Type B pancreatic cell (in vitro differentiated cells): ENCODE results near the gene OMA1. TPM values are rescaled to one million over a fixed set of nuclear protein-coding genes. Genes with fewer than 3 reads are reported as not detected.
A peak's percentile ranks its signal among the peaks of the same experiment; 100 is the strongest.

Experiments used
- DNase-seq: peaks from one replicate; pipeline ENCODE4 v3.0.0; 2021; ENCODE audit warnings: mixed read lengths; ENCODE audit not compliant: unreplicated experiment; ENCODE audit errors: extremely low spot score
- H3K27ac Mint-ChIP-seq: 2 replicates; pipeline ENCODE4 v1.8.0; 2021; ENCODE audit warnings: mild to moderate bottlenecking, mixed read lengths
- H3K27me3 Mint-ChIP-seq: 2 replicates; pipeline ENCODE4 v1.8.0; 2021; ENCODE audit warnings: mixed read lengths
- H3K36me3 Mint-ChIP-seq: 2 replicates; pipeline ENCODE4 v1.8.0; 2021; ENCODE audit warnings: mixed read lengths
- H3K4me1 Mint-ChIP-seq: one replicate; pipeline ENCODE4 v1.8.0; 2021; ENCODE audit warnings: mixed read lengths; ENCODE audit not compliant: unreplicated experiment
- H3K4me3 Mint-ChIP-seq: 2 replicates; pipeline ENCODE4 v1.8.0; 2021; ENCODE audit warnings: mild to moderate bottlenecking, mixed read lengths
- H3K9me3 Mint-ChIP-seq: 2 replicates; pipeline ENCODE4 v1.8.0; 2021; ENCODE audit warnings: mixed read lengths
- total RNA-seq: library from RNA; stranded (reverse); gene quantifications from 2 replicates; pipeline ENCODE4 v1.2.1, GENCODE V29; 2021; ENCODE audit warnings: low replicate concordance
- TF ChIP-seq, protein P1 (sequence below): fragments of 200-600 bp; sonication (generic); conservative IDR thresholded peaks from 2 replicates; pipeline ENCODE4 v1.5.0; 2021; ENCODE audit warnings: antibody characterized with exemption, mild to moderate bottlenecking

OMA1 gene
- total RNA-seq, 1 donor from 2014 or later, result 22.4 TPM

DNA sequence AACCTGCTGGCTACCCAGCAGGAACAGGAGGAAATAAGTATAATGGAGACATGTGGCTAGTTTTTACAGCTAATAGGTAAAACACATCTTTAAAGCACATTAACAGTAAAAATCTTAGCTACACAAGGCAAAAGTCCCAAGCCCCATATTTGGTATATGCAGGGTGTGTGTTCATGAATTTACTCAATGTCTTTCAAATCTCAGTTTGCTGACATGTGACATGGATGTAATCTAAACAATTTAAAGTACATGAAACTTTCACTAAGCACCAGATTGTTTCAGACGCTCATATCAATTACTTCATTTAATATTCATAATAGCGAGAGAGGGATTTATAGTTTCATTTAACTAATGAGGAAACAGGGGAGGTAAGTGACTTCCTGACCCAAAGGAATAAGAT lies 26.6 kb upstream of the OMA1 start:
- Mint-ChIP-seq H3K27ac (peak overlapping the region; percentile 99), H3K4me1 (peaks cover 41% of the 10 kb centered on the region), H3K9me3 (peaks cover 5% of the 10 kb centered on the region), H3K4me3 (peak overlapping the region; percentile 84), H3K36me3 (peaks cover 8% of the 10 kb centered on the region), H3K27me3 (peaks cover 20% of the 10 kb centered on the region)
- DNase-seq, result no peak
- TF ChIP-seq, protein P1, sequence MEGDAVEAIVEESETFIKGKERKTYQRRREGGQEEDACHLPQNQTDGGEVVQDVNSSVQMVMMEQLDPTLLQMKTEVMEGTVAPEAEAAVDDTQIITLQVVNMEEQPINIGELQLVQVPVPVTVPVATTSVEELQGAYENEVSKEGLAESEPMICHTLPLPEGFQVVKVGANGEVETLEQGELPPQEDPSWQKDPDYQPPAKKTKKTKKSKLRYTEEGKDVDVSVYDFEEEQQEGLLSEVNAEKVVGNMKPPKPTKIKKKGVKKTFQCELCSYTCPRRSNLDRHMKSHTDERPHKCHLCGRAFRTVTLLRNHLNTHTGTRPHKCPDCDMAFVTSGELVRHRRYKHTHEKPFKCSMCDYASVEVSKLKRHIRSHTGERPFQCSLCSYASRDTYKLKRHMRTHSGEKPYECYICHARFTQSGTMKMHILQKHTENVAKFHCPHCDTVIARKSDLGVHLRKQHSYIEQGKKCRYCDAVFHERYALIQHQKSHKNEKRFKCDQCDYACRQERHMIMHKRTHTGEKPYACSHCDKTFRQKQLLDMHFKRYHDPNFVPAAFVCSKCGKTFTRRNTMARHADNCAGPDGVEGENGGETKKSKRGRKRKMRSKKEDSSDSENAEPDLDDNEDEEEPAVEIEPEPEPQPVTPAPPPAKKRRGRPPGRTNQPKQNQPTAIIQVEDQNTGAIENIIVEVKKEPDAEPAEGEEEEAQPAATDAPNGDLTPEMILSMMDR, result no peak

DNA sequence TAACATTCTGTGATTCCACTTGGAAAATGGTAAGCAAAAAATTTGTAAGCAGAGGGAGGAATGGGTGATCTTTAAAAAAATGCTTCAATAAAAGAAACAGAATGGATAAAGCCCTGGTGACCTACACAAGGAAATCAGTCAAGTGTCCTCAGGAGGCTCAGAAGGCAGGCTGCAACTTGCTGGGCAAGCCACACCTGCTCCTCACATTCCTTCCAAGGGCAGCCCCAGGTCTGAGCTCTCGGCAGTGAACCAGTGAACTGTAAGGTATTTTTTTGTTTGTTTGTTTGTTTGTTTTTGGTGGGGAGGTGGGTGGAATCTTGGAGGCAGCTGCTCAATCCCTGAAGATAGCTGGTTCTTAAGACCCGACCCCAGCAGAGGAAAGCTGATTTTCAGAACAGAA lies 26.2 kb upstream of the OMA1 start:
- peaks cover 5% of the 10 kb centered on the region for H3K9me3 Mint-ChIP-seq
- peaks cover 8% of the 10 kb centered on the region for H3K36me3 Mint-ChIP-seq
- peak overlapping the region; percentile 84 for H3K4me3 Mint-ChIP-seq
- H3K27ac Mint-ChIP-seq, result peak overlapping the region; percentile 99
- no peak for DNase-seq
- TF ChIP-seq, protein P1, result no peak
- H3K4me1 Mint-ChIP-seq, result peaks cover 36% of the 10 kb centered on the region
- H3K27me3 Mint-ChIP-seq, result peaks cover 15% of the 10 kb centered on the region

DNA sequence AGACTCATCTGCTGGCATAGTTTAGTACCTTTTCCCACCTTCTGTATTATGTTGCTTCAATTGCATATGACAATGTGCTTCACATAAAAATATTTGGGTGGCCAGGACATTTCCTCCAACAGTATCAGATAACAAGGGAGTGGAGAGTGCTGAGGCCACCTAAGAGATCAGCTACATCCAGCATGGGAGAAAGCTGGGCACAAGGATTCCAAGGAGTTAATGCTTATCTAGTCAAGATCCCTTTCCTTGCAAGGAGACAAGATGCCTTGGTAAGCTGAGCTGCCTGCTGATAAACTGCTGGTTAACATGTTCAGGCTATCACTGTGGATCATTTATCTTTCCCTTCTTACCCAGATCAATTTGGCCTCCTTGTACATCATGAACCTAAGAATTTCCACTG lies 25.1 kb upstream of the OMA1 start:
- Mint-ChIP-seq H3K4me1 (peaks cover 32% of the 10 kb centered on the region), H3K9me3 (peaks cover 5% of the 10 kb centered on the region), H3K4me3 (peak overlapping the region; percentile 49), H3K27me3 (peaks cover 10% of the 10 kb centered on the region), H3K27ac (peak overlapping the region; percentile 99), H3K36me3 (peaks cover 8% of the 10 kb centered on the region)
- DNase-seq, result no peak
- TF ChIP-seq, protein P1, result no peak

DNA sequence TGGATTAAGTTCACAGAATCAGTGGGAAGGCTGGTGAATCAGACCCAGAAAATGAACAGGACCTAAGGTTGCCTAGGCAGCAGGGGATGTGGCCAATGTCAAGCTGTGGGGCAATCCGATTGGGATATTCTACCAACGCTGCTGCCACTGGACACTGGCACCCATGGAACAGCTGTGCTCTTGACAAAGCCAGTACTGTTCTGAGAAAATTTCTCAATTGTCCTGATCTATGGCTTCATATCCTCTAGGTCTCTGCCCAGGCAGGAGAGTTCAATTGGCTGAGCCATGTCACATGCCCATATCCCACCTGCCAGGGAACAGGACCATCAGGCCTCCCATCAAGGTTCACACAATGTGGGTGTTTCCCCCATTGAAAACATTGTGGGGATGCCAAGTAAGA lies 24.3 kb upstream of the OMA1 start:
- Mint-ChIP-seq H3K4me1 (peaks cover 31% of the 10 kb centered on the region), H3K27ac (no peak overlapping the region), H3K9me3 (peaks cover 4% of the 10 kb centered on the region), H3K4me3 (no peak overlapping the region), H3K27me3 (peaks cover 6% of the 10 kb centered on the region), H3K36me3 (peaks cover 7% of the 10 kb centered on the region)
- no peak for DNase-seq
- TF ChIP-seq, protein P1, result no peak

DNA sequence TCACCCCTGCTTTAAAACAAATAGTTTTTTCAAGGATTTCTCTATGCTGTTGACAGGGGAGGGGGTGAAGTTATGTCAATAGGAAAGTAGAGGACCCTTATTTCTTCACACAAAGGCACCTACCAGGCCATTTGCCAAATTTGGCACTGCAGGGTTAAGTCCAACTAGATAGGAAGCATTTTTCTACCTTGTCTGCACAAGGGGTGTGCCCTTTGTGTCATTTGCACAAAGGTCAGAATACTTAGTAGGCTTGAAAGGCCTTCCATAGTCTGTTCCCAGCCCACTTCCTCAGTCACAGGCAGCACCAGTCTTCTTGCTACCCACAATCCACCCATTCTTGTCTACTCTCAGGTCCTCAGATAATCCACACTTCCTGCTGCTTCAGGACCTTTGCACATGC lies 23.6 kb upstream of the OMA1 start:
- Mint-ChIP-seq H3K27me3 (peaks cover 3% of the 10 kb centered on the region), H3K27ac (no peak overlapping the region), H3K4me1 (peaks cover 27% of the 10 kb centered on the region), H3K36me3 (peaks cover 3% of the 10 kb centered on the region), H3K9me3 (no peaks in the 10 kb centered on the region), H3K4me3 (no peak overlapping the region)
- no peak for DNase-seq
- TF ChIP-seq, protein P1, result no peak

DNA sequence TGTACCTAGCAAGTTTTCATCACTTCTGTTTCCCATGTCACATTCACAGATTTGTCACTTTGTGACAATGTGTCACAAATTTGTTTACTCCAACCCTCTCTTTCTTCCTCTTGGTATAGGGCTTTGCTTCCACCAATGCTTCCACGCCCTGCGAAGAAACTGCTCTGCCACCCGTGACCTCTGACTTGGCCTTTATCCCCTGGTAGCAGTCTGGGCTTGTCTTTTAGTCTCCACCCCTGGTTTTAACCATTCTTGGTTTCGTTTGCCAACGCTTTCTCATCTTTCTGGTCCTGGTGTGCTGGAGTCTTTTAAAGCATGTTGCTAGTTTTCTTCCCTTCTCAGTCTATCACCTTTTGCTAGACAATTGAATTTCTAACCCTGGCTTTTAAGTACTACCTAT lies 22.4 kb upstream of the OMA1 start:
- Mint-ChIP-seq H3K27me3 (no peaks in the 10 kb centered on the region), H3K4me1 (peaks cover 23% of the 10 kb centered on the region)

More for the DNA sequence above, 22.4 kb upstream of the OMA1 start:
- Mint-ChIP-seq H3K9me3 (no peaks in the 10 kb centered on the region), H3K36me3 (no peaks in the 10 kb centered on the region), H3K4me3 (no peak overlapping the region), H3K27ac (no peak overlapping the region)
- TF ChIP-seq, protein P1, result no peak
- DNase-seq, result no peak
